ENCODE measurements around the gene ZNF493.
A peak's percentile ranks its signal among the peaks of the same experiment; 100 is the strongest.

Gene ZNF493

GRCh38 chr19:21463449-21464105, 66.6 kb downstream of the ZNF493 start:
- DNase-seq = peak; percentile 75

GRCh38 chr19:21466627-21467026, 69.7 kb downstream of the ZNF493 start:
- no peak for DNase-seq

- DNase-seq = no peak
Measured at GRCh38 chr19:21468791-21469190, 71.9 kb downstream of the ZNF493 start.

GRCh38 chr19:21472507-21472906, 75.6 kb downstream of the ZNF493 start:
- no peak for DNase-seq

DNA sequence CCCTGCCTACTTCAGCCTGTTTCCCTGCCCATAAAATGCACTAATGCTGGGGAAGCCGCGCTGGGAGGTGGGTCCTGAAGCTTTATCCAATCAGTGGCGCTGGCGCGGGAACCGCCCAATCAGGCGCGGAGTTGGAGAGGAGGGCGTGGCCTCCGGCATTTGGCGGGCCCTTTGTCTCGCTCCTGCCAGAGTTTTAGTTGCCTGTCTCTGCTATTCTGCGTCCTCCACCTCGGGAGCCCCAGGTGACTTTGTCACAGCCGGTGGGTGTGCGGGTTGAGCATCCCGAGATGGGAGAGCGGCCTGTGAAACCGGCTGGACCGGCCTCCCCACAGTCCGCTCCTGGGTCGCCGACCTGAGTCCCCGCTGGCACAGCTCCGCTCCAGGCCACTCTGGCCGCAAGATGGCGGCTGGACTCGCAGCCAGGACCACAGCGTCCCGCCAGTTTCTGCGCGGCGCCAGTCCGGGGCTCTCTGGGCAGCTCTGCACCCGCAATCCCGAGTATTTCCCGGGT, 77.8 kb downstream of the ZNF493 start:
- DNase-seq = peak; percentile 94
